ENCODE data around the gene RFTN1.

Gene RFTN1

DNA sequence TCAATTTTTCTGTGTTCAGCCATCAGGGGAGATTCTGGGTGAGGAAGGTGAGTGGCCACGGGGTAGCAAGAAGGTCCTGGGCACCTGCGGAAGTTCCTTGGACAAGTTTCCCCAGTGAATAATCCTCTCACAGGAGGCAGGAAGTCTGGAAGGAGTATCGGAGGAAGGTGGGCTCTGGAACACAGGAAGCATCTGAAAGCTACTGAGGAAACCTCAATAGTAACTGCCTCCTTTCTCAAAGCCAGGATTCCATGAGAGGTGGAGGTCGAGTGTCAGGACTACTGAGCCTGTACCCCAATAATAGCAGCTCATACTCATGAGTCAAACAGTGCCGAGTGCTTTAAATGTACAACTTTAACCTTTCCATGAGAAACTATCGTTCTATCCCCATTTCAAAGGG is 137.6 kb downstream of the RFTN1 start:
- DNase-seq (ENCODE audit: low spot score in 2 of 2) (no peak), ATAC-seq (ENCODE audit: low read depth) (no peak)
- H3K4me1 Mint-ChIP-seq, result peaks cover 57% of the 10 kb centered on the region
- no peaks in the 10 kb centered on the region for H3K9me3 Mint-ChIP-seq
- peaks cover 2% of the 10 kb centered on the region for H3K36me3 Mint-ChIP-seq
- H3K27ac Mint-ChIP-seq, result no peak overlapping the region
- no peak overlapping the region for H3K4me3 Mint-ChIP-seq
- H3K27me3 Mint-ChIP-seq, result peaks cover 15% of the 10 kb centered on the region

DNA sequence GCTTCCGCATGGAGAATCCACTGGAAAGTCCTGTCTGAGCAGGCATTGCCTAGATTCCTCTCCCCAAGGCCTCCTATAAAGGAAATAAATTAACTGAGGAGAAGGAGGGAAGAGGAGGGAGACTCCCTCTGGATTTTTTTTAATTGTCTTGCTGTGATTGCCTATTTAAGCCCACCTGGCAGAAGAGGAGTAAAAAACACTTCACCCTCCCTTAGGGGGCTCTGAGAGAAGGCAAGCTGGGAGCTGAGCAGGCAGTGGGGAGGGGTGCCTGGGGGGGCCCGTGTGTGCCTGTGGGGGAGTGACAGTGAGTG is 138.6 kb downstream of the RFTN1 start:
- Mint-ChIP-seq H3K4me3 (peak overlapping the region; percentile 74), H3K27ac (peak overlapping the region; percentile 77), H3K27me3 (peaks cover 17% of the 10 kb centered on the region), H3K4me1 (peaks cover 60% of the 10 kb centered on the region), H3K9me3 (no peaks in the 10 kb centered on the region), H3K36me3 (peaks cover 2% of the 10 kb centered on the region)
- ATAC-seq (ENCODE audit: low read depth), result no peak
- DNase-seq (ENCODE audit: low spot score in 2 of 2), result no peak

DNA sequence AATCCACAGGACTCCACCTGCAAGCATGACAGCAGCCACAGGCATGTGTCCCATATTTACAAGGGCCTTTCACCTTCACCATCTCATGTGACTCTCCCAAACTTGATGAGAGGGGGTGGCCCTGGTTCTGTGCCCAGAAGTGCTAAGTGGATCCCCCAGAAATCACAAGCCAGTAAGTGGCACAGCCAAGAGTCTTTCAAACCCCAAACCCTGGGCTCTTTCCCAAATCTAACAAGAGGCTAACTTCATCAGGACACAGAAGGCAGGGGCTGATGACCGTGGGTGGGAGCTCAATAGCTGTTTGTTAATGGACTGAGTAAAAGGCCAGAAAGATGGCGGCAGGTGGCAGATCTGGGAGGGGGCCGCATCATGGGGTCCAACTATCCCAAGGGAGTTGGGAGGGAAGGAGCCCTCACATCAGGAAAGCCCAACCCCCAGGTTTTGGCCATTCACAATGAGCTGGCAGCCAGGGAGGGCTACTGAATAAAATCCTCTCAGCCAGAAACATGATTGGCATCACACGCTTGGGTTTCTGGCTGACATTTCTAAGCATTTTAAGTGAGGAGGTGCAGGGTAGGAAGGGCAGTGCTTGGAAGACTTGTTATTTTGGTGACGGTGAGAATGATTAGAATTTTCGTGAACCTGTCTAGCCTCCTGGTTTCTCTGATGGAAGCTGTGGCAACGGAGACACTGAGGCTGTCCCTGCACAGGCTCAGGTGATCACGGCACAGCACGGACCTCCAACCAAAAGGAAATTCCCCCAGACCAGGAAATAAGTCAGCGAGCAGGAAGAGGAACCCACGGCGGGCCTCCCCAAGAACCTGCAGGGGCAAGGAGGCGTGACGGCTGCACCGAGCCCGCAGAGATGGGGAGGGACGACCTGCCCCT is 139.2 kb downstream of the RFTN1 start:
- H3K9me3 Mint-ChIP-seq, result no peaks in the 10 kb centered on the region
- peak; percentile 73 for ATAC-seq (ENCODE audit: low read depth)
- H3K27ac Mint-ChIP-seq, result peak overlapping the region; percentile 77
- H3K36me3 Mint-ChIP-seq, result peaks cover 2% of the 10 kb centered on the region
- H3K4me1 Mint-ChIP-seq, result peaks cover 61% of the 10 kb centered on the region
- peaks cover 17% of the 10 kb centered on the region for H3K27me3 Mint-ChIP-seq
- peak overlapping the region; percentile 74 for H3K4me3 Mint-ChIP-seq
- DNase-seq (ENCODE audit: low spot score in 2 of 2), result peak in 1 of 2 donors; percentile 59

DNA sequence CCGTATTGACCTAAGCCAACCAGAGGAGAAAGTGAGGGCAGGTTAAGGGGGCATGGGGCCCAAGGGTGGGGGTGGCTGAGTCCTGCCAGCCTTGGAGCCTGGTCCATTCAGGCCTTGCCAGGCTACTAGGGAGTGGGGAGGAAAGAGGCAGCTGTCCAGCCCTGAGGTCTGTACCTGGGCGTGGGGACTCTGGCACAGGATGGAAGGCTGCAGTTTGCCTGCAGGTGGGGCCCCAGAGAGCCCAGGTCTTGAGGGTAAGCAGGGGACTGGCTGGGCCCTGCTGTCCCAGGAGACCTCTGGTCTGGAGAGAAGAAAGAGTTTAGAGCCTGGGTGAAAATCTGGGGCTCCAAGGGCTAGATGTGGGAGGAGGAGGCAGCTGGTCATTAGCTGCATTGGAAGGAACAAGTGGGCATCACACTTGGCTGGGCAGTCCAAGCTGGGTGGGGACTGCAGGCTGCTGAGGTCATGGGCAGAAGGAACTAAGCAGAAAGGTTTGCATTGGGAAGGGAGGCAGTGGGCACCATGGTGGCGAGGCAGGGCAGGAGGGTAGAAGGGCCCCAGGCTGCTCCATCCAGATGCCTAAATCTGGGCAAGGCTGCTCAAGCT is 140.1 kb downstream of the RFTN1 start:
- Mint-ChIP-seq H3K27me3 (peaks cover 17% of the 10 kb centered on the region), H3K27ac (peak overlapping the region; percentile 77), H3K36me3 (no peaks in the 10 kb centered on the region), H3K9me3 (no peaks in the 10 kb centered on the region), H3K4me1 (peaks cover 59% of the 10 kb centered on the region), H3K4me3 (peak overlapping the region; percentile 52)
- ATAC-seq (ENCODE audit: low read depth) (no peak), DNase-seq (ENCODE audit: low spot score in 2 of 2) (no peak)

DNA sequence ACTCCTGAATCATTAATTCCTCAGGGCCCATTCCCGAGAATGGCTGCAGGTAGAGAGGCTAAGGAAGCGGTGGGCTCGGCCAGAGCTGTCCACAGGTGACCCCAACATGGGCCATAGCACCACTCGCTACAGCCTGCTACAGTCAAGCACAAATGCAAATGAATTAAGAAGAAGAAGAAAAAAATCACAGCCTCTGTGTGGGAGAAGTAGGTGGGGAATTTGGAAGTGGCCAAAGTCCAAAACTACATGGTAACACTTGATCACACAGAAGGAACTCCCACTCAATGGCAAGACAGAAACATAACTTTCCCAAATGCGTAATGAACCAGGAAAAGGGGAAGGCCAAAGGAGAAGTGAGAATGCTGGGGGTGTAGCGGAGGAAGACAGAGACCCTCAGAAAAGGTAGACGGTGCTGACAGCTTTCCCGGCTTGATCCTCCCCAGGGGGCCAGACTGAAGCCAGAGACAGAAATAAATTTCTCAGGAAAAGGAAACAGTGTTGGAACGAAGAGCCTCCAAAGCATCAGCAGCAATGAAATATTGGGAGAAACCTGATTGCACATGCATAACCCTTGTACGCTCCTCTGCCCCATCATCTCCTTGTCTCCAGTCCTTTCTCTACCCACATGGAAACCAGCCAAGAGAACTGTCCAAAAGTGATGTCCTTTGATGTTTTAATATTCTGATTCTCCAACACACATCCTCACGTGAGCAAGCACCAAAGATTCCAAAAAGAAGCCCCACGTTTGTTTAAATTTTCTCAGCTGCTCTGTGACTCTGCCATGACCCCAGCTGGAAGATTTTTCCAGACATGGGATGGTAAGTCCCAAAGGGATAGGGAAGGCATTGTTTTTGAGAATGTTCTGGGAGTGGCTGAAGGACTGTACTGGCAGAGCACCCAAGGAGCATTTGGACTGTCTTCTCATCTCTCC is 140.9 kb downstream of the RFTN1 start:
- peaks cover 56% of the 10 kb centered on the region for H3K4me1 Mint-ChIP-seq

DNA sequence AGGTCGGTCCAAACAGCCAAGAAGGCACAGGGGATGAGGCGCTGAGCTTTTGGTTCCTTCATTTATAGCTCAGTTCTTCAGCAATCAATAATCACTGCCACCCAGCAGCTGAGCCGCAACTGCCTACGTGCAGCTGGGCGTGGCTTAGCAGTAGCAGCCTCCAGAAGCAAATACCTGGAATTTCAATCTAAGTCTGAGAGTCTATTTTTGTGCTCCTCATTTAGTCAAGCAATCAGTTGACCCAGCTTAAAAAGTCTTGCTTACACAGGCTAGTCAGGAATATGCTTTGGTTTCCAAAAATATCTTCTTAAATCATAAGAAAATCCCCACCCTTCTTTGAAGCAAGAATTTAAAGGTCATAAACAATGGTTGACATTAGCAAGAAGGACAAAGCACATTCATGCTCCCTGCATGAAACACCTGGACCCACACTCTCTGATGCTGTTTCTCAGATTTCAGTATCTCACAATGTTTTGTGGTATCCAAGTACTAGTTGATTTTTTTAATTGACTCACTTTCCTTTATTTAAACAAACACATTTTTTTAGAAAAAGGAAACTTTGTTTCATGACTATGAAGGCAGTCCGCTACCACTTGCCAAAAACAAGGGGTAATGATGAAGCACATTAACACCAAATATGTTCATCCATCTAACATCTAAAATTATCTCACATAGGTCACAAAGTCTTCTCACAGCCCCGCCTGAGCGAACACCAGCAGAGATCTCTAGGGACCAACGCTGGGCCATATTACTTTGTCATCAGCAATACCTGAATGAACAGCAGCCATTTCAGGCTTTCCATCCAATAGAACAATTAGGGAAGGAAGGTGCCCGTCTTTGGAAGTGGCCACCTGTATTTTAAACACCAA is 142.4 kb downstream of the RFTN1 start:
- Mint-ChIP-seq H3K9me3 (no peaks in the 10 kb centered on the region), H3K27ac (no peak overlapping the region), H3K36me3 (no peaks in the 10 kb centered on the region), H3K4me1 (peaks cover 42% of the 10 kb centered on the region), H3K27me3 (peaks cover 19% of the 10 kb centered on the region), H3K4me3 (no peak overlapping the region)
- DNase-seq (ENCODE audit: low spot score in 2 of 2) (no peak), ATAC-seq (ENCODE audit: low read depth) (peak; percentile 58)

More for the DNA sequence above, 140.9 kb downstream of the RFTN1 start:
- no peak overlapping the region for H3K4me3 Mint-ChIP-seq
- ATAC-seq (ENCODE audit: low read depth) (peak; percentile 13), DNase-seq (ENCODE audit: low spot score in 2 of 2) (no peak)
- peak overlapping the region; percentile 77 for H3K27ac Mint-ChIP-seq
- H3K36me3 Mint-ChIP-seq, result no peaks in the 10 kb centered on the region
- H3K27me3 Mint-ChIP-seq, result peaks cover 14% of the 10 kb centered on the region
- H3K9me3 Mint-ChIP-seq, result no peaks in the 10 kb centered on the region

DNA sequence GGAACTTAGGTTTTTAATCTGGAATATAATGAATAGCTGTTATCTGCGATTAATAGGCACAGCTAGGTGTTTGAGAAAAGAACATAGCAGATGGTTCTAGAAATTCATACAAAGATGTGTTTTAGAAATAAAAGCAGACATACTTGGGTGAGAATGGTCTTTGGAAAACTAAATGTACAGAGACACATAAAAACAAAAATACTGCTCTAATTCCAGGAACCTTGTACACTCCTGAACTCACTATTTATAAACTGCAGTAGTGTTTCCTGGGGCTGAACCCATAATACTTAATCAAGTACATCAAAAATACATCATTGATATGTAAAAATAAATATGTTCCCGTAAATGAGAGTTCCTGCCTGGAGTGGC is 143.0 kb downstream of the RFTN1 start:
- peaks cover 22% of the 10 kb centered on the region for H3K27me3 Mint-ChIP-seq
- no peak for ATAC-seq (ENCODE audit: low read depth)
- H3K36me3 Mint-ChIP-seq, result no peaks in the 10 kb centered on the region
- no peak overlapping the region for H3K4me3 Mint-ChIP-seq
- no peak for DNase-seq (ENCODE audit: low spot score in 2 of 2)
- peaks cover 47% of the 10 kb centered on the region for H3K4me1 Mint-ChIP-seq
- H3K9me3 Mint-ChIP-seq, result no peaks in the 10 kb centered on the region
- H3K27ac Mint-ChIP-seq, result no peak overlapping the region

DNA sequence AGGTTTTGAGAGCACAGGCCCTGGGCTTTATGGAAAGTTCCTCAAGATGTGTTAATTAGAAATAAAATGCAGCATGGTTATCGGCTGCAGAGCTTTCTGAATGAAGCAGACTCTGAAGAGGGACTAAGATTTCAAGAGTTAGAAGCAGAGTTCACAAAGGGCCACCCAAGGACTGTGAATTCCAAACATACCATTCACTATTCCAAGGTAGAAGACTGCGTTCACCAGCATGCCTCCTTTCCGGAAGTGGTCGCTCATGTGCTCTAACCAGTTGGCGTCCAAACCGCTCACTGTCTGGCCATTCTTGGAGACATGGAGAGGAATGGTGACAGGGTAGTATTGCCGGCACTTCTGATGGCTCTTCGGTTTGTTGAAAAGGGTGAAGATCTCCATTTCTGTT is 143.6 kb downstream of the RFTN1 start:
- H3K27me3 Mint-ChIP-seq, result peaks cover 20% of the 10 kb centered on the region
- DNase-seq (ENCODE audit: low spot score in 2 of 2) (no peak), ATAC-seq (ENCODE audit: low read depth) (no peak)
- H3K4me3 Mint-ChIP-seq, result no peak overlapping the region
- H3K9me3 Mint-ChIP-seq, result no peaks in the 10 kb centered on the region
- H3K36me3 Mint-ChIP-seq, result no peaks in the 10 kb centered on the region
- H3K4me1 Mint-ChIP-seq, result peaks cover 45% of the 10 kb centered on the region
- H3K27ac Mint-ChIP-seq, result no peak overlapping the region

DNA sequence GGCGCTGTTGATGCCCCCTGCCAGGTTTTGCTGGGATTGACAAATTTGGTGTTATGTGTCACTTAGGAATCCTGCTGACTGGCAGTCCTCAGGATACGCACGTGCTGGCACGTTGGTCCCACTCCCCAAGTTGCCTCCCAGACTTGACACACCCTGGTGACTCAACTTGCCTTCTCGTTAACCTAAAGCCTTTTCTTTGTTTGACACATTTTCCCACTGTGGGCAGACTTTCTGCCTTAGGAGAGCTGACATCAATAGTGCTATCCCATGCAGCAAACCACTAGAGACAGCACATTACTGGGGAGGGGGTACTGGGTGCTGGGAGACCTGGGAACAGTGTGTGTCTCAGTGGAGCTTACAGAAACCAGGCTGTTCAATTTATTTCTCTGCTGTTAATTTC is 144.2 kb downstream of the RFTN1 start:
- ATAC-seq (ENCODE audit: low read depth) (no peak), DNase-seq (ENCODE audit: low spot score in 2 of 2) (no peak)
- Mint-ChIP-seq H3K9me3 (no peaks in the 10 kb centered on the region), H3K36me3 (no peaks in the 10 kb centered on the region), H3K4me1 (peaks cover 38% of the 10 kb centered on the region), H3K27ac (no peak overlapping the region), H3K4me3 (no peak overlapping the region), H3K27me3 (peaks cover 18% of the 10 kb centered on the region)

DNA sequence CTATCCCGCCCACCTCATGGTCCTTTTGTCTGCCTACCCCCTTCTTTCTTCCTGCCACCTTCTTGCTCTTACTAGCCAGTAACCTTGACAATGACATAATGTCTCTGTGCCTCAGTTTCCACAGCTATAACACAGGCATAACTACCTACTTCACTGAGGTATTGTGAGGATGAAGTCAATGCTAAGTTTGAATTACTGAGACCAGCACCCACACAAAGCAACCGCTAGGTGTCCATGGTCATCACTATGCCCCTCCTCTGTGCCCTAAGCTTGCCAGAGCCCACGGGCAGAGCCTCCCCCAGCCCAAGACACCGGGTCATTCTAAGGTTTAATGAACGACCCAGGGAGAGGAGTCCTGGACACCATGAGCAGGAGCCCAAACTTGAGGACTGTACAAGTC is 146.9 kb downstream of the RFTN1 start:
- ATAC-seq (ENCODE audit: low read depth) (no peak), DNase-seq (ENCODE audit: low spot score in 2 of 2) (no peak)
- Mint-ChIP-seq H3K27me3 (peaks cover 11% of the 10 kb centered on the region), H3K4me1 (peaks cover 15% of the 10 kb centered on the region), H3K36me3 (no peaks in the 10 kb centered on the region), H3K9me3 (no peaks in the 10 kb centered on the region), H3K4me3 (no peak overlapping the region), H3K27ac (peak overlapping the region; percentile 17)

DNA sequence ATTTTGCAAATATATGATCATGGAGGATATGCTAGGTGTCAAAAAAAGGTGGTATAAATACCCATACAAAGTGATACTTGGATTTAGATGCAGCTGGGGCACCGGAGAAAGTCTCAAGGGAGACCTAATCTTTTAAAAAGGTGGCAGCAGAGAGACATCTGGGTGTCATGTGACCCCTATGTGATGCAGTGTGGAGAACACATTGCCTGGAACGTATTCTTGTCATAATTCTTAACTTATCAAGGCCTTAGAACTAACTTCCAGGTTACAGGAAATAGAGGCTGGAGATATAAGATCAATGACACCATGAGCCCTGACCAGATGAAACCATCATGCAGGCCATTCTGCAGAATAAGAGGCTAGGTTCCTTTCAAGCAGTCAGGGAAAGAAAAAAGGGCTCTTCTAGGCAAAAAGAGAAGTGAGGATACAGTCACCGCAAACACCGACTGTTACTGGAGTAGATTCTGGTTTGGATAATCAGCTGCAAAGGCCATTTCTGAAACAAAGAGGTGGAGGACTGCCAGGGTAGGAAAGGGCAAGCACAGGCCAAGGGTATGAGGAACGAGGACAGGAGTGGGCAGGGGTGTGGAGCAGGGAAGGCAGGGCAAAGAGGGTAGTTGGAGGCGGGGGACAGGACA is 147.9 kb downstream of the RFTN1 start:
- H3K36me3 Mint-ChIP-seq, result no peaks in the 10 kb centered on the region
- H3K27ac Mint-ChIP-seq, result peak overlapping the region; percentile 42
- peaks cover 11% of the 10 kb centered on the region for H3K4me1 Mint-ChIP-seq
- DNase-seq (ENCODE audit: low spot score in 2 of 2) (no peak), ATAC-seq (ENCODE audit: low read depth) (peak; percentile 94)
- no peak overlapping the region for H3K4me3 Mint-ChIP-seq
- peaks cover 10% of the 10 kb centered on the region for H3K27me3 Mint-ChIP-seq
- no peaks in the 10 kb centered on the region for H3K9me3 Mint-ChIP-seq

DNA sequence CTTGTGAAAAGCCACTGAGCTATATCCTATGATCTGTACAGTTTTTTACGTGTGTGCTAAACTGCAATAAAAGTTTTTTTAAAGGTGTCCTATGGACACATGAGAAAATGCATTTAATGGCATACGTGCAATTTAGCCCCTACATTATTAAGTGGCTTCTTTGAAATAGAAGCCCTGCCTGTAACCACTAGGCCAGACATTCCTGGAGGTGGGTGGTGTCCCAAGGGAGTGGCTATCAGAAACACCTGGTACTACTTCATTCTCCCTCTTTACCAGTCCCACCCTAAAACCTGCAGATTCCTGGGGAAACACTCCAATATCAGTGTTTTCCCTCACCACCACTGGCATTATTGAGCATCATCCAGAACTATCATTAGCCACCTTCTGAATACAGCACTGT is 148.5 kb downstream of the RFTN1 start:
- H3K4me3 Mint-ChIP-seq, result no peak overlapping the region
- no peaks in the 10 kb centered on the region for H3K36me3 Mint-ChIP-seq
- H3K9me3 Mint-ChIP-seq, result no peaks in the 10 kb centered on the region
- ATAC-seq (ENCODE audit: low read depth) (no peak), DNase-seq (ENCODE audit: low spot score in 2 of 2) (no peak)
- H3K4me1 Mint-ChIP-seq, result peaks cover 9% of the 10 kb centered on the region
- H3K27me3 Mint-ChIP-seq, result peaks cover 8% of the 10 kb centered on the region
- H3K27ac Mint-ChIP-seq, result no peak overlapping the region

DNA sequence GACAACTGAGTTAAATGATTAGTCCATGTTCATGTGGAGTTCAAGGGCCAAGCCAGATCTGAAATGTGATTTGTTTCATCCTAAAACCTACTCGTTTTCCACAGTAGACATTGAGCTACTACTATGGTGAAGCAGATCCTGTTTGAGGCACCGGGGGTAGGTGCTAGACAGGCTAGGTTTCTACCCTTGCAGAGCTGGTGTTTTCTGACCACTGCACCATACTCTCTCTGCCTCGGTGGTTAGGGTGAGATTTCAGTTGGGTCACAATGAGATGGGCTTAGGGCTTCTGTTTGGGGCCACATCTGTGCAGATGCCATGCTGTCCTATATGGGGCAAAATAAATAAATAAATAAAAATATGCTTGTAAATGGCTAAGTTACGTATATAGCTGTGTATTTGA is 149.2 kb downstream of the RFTN1 start:
- no peak overlapping the region for H3K4me3 Mint-ChIP-seq
- peaks cover 8% of the 10 kb centered on the region for H3K4me1 Mint-ChIP-seq
- no peak overlapping the region for H3K27ac Mint-ChIP-seq
- peaks cover 8% of the 10 kb centered on the region for H3K27me3 Mint-ChIP-seq
- ATAC-seq (ENCODE audit: low read depth) (no peak), DNase-seq (ENCODE audit: low spot score in 2 of 2) (no peak)
- H3K36me3 Mint-ChIP-seq, result no peaks in the 10 kb centered on the region
- H3K9me3 Mint-ChIP-seq, result no peaks in the 10 kb centered on the region
